GM19467 (cell line): ENCODE data around the gene TCF12.

Experiments used
- ATAC-seq: cut with Tn5 transposase; IDR thresholded peaks from one replicate; pipeline ENCODE4 v1.9.1; 2021; ENCODE audit warnings: mild to moderate bottlenecking, moderate library complexity; ENCODE audit not compliant: unreplicated experiment

The TCF12 gene

DNA sequence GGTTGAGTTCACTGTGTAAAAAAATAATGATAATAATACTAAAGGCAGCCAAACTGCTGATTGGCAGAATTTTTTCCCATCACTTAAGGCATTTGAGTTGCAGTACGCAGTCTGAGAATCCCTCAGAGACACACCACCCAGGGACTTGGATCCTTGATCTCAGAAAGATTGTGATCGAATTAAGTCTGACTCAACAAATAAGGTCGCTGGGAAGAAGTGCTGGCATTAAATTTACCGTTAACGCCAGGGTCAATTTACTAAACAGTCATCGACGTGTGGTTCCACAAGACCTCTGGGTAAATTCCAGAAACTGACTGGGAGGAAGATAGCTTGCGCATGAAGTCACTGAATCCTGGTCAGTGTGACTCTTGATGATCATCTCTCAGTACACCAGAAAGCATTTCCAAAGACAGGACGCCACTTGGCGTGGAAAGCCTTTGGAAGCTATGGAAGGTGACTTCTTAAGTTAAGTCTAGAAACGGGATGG is 409.6 kb downstream of the TCF12 start:
- no peak for ATAC-seq

DNA sequence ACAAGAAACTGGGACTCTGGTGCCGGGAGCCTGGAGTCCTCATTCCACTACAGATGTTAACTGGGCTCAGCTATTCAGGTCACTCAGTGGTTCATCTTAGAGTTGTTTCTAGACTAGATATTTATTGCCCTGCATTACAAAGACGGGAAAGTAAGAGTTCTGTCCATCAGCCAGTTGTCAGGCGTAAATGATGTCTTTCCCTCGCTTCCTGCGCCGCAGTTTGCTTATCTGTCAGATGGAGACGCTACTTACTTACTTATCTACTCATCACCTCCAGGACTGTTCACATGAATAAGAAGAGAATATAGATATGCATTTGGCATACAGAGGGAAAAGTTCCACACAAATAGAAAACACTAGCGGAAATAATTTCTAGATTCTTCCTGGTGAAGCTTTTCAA is 410.0 kb downstream of the TCF12 start:
- no peak for ATAC-seq

DNA sequence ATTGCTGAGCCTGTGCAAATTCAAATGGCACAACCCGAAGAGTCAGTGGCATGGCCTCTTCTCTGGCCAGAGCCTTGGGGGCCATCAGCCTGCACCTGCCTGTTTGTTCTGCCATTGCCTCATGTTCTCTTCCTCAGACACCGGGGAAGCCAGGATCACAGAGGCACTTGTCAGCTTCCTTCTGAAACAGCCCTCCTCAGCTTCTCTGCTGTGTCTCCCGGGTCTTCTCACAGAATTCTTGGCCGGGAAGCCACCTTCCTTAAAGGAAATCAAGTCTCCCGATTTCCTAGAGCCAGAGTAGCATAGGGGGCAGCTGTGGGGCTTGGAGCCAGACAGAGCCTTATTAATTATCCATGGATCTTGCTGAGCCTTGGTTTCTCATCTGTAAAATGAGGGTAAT is 410.5 kb downstream of the TCF12 start:
- ATAC-seq: no peak

DNA sequence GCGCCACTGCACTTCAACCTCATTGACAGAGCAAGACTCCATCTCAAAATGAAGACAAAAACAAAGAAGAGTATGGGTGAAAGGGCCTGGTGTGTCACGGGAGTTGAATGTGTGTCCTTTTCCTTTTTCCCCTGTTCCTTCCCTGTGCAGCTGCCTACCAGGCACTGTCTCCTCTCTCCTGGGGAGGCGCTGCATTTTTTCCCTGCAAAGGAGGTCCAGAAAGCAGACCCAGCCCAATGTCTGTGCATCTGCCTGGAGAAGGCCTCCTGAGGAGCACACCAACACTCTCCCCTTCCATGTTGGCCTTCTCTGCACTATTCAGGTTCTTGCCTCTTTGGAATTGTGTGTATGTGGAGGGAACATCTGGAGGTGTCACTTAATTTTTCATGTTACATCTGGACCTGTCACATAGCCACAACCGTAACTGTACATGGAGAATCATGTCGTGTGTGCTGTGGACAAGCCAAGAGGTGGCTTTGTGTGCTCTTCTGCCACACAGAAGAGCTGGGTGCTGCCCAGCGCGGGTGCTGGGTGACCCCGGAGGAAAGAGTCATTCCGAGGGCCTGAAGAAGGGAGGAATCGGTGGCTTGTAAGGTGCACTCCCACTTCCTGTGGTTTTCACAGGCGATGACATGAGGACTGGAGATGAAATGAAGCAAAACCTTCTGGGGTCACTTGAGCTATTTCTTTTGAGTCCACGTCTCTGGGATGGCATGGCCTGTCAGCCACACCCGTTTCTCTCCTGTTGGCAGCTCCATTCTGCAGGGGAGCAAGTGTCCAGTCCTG is 411.3 kb downstream of the TCF12 start:
- no peak for ATAC-seq

DNA sequence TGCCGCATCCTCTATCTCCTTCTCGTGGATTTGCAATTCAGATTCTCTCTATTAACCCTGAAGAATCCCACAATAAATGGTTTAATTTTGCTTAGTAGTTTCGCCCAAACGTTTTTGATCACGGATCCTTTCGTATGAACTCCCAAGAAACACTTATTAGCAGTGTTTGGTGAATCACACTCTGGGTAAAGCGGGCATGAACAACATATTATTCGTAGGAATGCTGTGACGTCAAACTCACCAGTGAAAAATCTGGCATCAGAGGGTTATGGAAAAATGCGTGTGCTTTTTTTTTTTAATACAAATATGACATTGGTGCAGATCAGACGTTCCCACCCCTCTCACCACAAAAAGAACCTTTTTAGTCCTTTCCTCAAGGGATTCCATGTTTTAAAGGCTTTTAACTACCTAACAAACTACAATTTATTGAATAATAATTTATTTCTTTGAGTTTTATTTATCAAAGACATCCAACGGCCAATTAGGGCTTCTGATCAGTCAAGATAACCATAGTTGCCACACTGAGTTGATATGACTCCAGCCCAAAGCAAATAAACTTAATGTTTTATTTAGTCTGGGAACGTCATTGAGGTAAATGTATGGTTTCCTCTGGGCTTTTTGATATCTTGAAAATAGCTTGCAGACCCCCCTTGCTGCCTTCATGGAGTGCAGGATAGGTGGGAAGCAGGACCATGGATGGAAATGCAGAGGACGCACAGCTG is 412.3 kb downstream of the TCF12 start:
- no peak for ATAC-seq

DNA sequence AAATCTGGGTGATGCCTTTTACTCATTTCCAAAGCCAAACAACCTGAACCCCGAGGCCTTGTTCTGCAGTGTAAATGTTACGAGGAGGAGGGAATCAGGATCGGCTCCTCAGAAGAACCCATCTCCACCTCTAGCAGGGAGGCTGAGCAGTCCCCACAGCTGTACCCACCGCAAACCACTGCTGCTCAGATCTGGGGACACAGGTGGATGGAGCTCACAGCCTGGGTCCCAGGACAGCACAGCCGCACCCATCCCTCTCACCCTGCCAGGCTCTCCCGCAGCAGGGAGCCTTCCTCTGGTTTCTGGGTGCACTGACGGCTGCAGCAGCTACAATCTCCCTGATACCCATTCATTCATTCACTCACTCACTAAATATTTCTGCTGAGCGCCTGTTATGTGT is 413.9 kb downstream of the TCF12 start:
- no peak for ATAC-seq

DNA sequence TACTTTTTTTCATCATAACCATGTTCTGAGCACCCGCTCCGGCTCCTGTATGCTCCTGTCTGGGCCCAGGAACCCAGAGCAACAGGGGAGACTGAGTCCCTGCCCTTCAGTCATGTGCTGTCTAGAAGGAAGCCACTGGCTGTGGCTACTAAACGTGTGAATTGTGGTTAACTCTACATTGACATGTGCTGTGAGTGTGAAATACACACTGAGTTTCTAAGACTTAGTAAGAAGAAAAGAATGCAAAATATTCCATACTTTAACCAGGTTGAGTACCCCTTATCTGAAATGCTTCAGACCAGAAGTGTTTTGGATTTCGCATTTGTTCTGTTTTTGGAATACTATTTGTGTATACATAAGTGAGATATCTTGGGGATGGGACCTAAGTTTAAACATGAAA is 415.0 kb downstream of the TCF12 start:
- ATAC-seq: no peak

DNA sequence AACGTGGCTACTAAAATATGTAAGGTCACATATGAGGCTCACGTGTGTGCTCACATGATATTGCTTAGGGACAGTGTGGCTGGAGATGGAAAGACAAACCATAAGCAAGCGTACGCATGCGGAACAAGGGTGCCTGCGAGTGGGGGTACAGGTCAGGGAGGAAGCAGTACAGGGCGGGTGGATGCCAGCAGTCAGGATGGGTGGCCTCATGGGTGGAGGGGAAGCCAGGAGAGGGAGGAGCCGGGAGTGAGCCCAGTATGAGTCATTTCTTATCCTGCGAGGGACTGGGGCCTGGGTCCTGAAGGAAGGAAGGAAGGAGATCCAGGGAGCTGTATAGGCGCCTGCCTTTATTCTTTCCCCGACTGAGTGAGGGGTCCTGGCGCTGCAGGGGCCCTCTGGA is 415.8 kb downstream of the TCF12 start:
- no peak for ATAC-seq

DNA sequence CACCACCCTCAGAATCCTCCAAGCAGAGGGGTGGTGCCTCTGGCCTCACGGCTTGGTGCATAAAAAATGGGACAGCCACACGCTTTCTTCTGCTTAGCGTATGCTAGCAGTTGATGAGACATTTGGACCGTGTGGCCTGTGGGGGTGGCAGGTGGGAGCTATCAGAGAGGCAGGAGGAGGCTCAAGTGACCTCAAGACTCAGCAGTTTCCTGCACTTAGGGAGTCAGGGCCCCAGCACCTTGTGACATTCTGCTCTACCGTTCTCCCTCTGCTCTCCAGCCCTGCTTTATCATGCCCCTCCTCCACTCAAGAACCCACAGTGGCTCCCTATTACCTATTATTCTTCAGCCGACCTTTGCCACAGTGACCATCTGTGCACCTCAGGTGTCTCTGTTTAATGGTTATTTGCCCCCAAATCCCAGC is 416.9 kb downstream of the TCF12 start:
- ATAC-seq: no peak

DNA sequence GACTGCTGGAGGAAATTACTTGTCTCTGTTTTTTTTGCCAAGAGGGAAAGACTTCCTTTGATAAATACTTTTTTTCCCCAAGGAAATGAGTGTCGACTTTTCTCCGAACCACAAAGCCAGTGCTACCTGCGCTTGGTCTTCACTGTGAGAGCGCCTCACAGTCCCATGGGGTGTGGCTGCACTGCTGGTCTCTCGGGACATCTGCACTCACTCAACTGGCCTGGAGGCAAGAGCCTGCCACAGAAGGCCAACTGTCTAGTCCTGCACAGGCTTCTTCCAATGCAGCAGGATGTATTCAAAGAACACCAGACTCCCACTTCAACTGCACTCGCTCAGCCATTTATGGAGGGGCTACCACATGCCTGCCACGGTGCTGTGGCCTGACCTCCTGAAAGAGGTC is 417.3 kb downstream of the TCF12 start:
- no peak for ATAC-seq

DNA sequence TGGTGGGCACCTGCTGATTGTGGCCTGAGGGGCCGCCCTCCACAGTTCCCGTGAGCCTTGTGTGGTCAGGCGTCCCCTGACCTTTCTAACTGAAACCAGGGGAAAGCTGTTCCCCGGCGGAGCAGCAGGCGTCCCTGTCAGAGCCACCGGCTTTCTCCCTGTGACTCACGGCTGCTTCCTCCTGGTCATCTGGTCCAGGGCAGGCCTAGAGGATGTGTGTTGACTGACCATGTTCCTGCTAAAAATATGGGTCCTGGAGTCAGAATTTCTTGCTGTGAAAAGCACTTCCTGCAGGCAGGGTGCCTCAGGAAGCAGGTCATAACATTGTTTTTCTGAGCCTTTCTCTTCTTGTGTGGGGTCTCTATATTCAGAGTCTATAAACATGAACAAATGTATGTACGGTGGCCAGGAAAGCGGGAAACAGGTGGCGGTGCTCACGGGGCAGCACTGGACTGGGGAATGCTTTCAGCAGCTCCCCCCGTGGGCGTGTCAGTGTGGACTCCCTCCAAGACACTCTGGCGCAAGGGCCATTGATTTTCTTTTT is 419.5 kb downstream of the TCF12 start:
- no peak for ATAC-seq

DNA sequence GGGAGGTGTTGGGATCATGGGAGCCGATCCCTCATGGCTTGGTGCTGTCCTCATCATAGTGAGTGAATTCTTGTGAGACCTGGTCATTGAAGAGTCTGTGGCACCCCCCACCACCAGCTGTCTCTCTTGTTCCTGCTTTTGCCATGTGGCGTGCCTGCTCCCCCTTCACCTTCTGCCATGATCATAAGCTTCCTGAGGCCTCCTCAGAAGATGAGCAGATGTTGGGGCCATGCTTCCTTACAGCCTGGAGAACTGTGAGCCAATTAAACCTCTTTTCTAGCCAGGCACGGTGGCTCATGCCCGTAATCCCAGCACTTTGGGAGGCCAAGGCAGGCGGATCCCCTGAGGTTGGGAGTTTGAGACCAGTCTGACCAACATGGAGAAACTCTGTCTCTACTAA is 420.9 kb downstream of the TCF12 start:
- ATAC-seq: no peak
